GM12878 (cell line): Measurements from ENCODE around the gene MOXD1. TPM values are rescaled to one million over a fixed set of nuclear protein-coding genes. Genes with fewer than 3 reads are reported as not detected.

ENCODE experiments used
- CHD4 ChIP-seq: fragments of 200-600 bp; sonication (generic); IDR thresholded peaks from 2 replicates; pipeline ENCODE4 v1.6.1; 2016; ENCODE audit warnings: mild to moderate bottlenecking
- HDAC6 ChIP-seq: fragments of 200-600 bp; sonication (generic); IDR thresholded peaks from one replicate; pipeline ENCODE4 v1.8.0; 2017; ENCODE audit warnings: antibody characterized with exemption; ENCODE audit not compliant: unreplicated experiment
- KAT2A ChIP-seq: conservative IDR thresholded peaks from 2 replicates; pipeline ENCODE4 v1.6.1; 2011; ENCODE audit warnings: low read depth, low read length; ENCODE audit not compliant: control insufficient read depth
- PAX8 ChIP-seq: fragments of 450-650 bp; IDR thresholded peaks from 2 replicates; pipeline ENCODE4 v1.6.1; 2017; ENCODE audit warnings: mild to moderate bottlenecking, moderate library complexity
- POLR2AphosphoS2 ChIP-seq: IDR thresholded peaks from 2 replicates; pipeline ENCODE4 v1.6.1; 2011; ENCODE audit warnings: low read depth, mild to moderate bottlenecking, low read length, improper control_type of control experiment, moderate library complexity
- RELA ChIP-seq: fragments of 450-650 bp; IDR thresholded peaks from 2 replicates; pipeline ENCODE4 v1.8.0; 2014; ENCODE audit warnings: borderline replicate concordance; ENCODE audit not compliant: partially characterized antibody
- SMC3 ChIP-seq: IDR thresholded peaks from 2 replicates; pipeline ENCODE4 v1.6.1; 2011; ENCODE audit warnings: low read length, improper control_type of control experiment, borderline replicate concordance
- STAT1 ChIP-seq: fragments of 450-650 bp; conservative IDR thresholded peaks from 2 replicates; pipeline ENCODE4 v1.6.1; 2014; ENCODE audit warnings: antibody characterized with exemption, mild to moderate bottlenecking
- SUPT20H ChIP-seq: IDR thresholded peaks from 2 replicates; pipeline ENCODE4 v1.6.1; 2011; ENCODE audit warnings: low read depth, mild to moderate bottlenecking, low read length, moderate library complexity, borderline replicate concordance; ENCODE audit not compliant: control insufficient read depth
- TCF12 ChIP-seq: IDR thresholded peaks from 2 replicates; pipeline ENCODE4 v1.6.1; 2011; ENCODE audit warnings: low read depth, mild to moderate bottlenecking, low read length
- polyA plus RNA-seq, 11 experiments: library from polyadenylated mRNA; depleted of rRNA in 4 of 11; unstranded in 6 of 11; stranded (reverse) in 5 of 11; fragments of >200 nt; fragmentation: Nextera tagmentation in 4 of 11; fragmentation: Illumina TruSeq in 1 of 11; extraction: Ambion mirVana in 4 of 11; extraction: Trizol in 1 of 11; gene quantifications; 1 replicate in 1 of 11; 2 replicates in 10 of 11; pipeline versions ENCODE4 v1.2.1 to v1.2.3, GENCODE V29; 2011 to 2016; ENCODE audit warnings: inconsistent platforms in 2 of 11, missing spikeins in 2 of 11, low read depth in 1 of 11
- total RNA-seq, 4 experiments: library from RNA; depleted of rRNA in 3 of 4; stranded (reverse); fragments of >200 nt in 3 of 4; fragmentation: Illumina TruSeq in 1 of 4; extraction: Trizol in 1 of 4; gene quantifications; 2 replicates each; pipeline versions ENCODE4 v1.2.1 to v1.2.3, GENCODE V29; 2013 to 2021
- TF ChIP-seq, protein P1 (sequence below): fragments of 150-350 bp; IDR thresholded peaks from 2 replicates; pipeline ENCODE4 v1.6.1; 2014; ENCODE audit warnings: mild to moderate bottlenecking, low read depth, low read length
- TF ChIP-seq, protein P2 (sequence below), 3 experiments: IDR thresholded peaks in 2 of 3; conservative IDR thresholded peaks in 1 of 3; 2 replicates each; pipeline ENCODE4 v1.5.1; 2011; ENCODE audit warnings: low read depth in 3 of 3, low read length in 3 of 3, mild to moderate bottlenecking in 3 of 3, control low read depth in 2 of 3, moderate library complexity in 2 of 3, inconsistent platforms in 1 of 3, mixed read lengths in 1 of 3; ENCODE audit not compliant: control insufficient read depth in 2 of 3, insufficient read depth in 1 of 3; ENCODE audit errors: extremely low read depth in 1 of 3
- TF ChIP-seq, protein P3 (sequence below): IDR thresholded peaks from 2 replicates; pipeline ENCODE4 v1.6.1; 2011; ENCODE audit warnings: mild to moderate bottlenecking, low read depth, low read length, moderate library complexity; ENCODE audit not compliant: insufficient replicate concordance
- TF ChIP-seq, protein P4 (sequence below): fragments of 450-650 bp; IDR thresholded peaks from 2 replicates; pipeline ENCODE4 v1.6.1; 2016; ENCODE audit warnings: mild to moderate bottlenecking
- TF ChIP-seq, protein P5 (sequence below): fragments of 450-650 bp; IDR thresholded peaks from 2 replicates; pipeline ENCODE4 v1.6.1; 2017; ENCODE audit warnings: mild to moderate bottlenecking, moderate library complexity
- TF ChIP-seq, protein P6 (sequence below): fragments of 450-650 bp; conservative IDR thresholded peaks from 2 replicates; pipeline ENCODE4 v1.6.1; 2017; ENCODE audit warnings: mild to moderate bottlenecking, moderate library complexity

MOXD1 gene
- total and polyA plus RNA-seq, 10 of the 15 experiments (the other 5 are each of a cell fraction or from before 2014, with no cell fraction given), result 0.03 to 2.1 (median 0.64) TPM

DNA sequence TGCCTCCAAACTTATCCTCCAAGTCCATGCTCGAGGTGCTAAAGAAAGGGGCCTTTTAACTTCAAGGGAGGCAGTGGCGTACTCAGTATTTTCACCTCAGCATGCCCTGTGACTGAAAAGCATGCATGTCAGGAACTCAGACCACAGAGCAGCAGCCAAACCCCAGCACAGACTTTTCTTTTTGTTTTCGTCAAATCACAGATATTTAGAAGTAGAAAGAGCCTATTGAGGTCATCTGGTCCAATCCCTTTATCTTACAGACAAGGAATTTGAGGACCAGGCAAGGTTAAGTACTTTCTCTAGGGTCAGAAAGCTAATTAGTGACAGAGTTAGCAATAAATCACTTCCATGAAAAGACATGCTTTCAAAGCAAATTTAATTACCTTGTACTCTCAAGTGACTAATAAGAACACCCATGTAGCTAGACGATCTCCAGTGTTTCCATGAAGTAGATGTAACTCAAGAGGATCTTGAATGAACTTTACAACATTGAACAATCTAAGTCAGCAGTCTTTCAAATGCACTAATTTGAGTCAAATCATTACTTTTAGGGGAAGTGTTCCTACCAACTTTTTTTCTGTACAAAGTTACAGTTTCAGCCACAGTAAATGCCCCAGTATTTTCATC lies 35.9 kb downstream of the MOXD1 start (continued):
- TF ChIP-seq, protein P1, sequence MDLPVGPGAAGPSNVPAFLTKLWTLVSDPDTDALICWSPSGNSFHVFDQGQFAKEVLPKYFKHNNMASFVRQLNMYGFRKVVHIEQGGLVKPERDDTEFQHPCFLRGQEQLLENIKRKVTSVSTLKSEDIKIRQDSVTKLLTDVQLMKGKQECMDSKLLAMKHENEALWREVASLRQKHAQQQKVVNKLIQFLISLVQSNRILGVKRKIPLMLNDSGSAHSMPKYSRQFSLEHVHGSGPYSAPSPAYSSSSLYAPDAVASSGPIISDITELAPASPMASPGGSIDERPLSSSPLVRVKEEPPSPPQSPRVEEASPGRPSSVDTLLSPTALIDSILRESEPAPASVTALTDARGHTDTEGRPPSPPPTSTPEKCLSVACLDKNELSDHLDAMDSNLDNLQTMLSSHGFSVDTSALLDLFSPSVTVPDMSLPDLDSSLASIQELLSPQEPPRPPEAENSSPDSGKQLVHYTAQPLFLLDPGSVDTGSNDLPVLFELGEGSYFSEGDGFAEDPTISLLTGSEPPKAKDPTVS, result no peak
- TF ChIP-seq, protein P2, sequence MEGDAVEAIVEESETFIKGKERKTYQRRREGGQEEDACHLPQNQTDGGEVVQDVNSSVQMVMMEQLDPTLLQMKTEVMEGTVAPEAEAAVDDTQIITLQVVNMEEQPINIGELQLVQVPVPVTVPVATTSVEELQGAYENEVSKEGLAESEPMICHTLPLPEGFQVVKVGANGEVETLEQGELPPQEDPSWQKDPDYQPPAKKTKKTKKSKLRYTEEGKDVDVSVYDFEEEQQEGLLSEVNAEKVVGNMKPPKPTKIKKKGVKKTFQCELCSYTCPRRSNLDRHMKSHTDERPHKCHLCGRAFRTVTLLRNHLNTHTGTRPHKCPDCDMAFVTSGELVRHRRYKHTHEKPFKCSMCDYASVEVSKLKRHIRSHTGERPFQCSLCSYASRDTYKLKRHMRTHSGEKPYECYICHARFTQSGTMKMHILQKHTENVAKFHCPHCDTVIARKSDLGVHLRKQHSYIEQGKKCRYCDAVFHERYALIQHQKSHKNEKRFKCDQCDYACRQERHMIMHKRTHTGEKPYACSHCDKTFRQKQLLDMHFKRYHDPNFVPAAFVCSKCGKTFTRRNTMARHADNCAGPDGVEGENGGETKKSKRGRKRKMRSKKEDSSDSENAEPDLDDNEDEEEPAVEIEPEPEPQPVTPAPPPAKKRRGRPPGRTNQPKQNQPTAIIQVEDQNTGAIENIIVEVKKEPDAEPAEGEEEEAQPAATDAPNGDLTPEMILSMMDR (IDR thresholded peaks at IDR 0.05 in 2 of 3, conservative IDR thresholded peaks at IDR 0.05 in 1 of 3; ENCODE audit: control insufficient read depth in 2 of 3, extremely low read depth in 1 of 3, insufficient read depth in 1 of 3, low read depth in 3 of 3, low read length in 3 of 3), result no peak
- TF ChIP-seq POLR2AphosphoS2 (no peak), KAT2A (no peak), CHD4 (no peak), TCF12 (0 out of 2 replicates have a peak, but pooled peaks have one; percentile 34), SMC3 (no peak), STAT1 (no peak), HDAC6 (no peak), SUPT20H (no peak), RELA (no peak), PAX8 (no peak)
- TF ChIP-seq, protein P3, sequence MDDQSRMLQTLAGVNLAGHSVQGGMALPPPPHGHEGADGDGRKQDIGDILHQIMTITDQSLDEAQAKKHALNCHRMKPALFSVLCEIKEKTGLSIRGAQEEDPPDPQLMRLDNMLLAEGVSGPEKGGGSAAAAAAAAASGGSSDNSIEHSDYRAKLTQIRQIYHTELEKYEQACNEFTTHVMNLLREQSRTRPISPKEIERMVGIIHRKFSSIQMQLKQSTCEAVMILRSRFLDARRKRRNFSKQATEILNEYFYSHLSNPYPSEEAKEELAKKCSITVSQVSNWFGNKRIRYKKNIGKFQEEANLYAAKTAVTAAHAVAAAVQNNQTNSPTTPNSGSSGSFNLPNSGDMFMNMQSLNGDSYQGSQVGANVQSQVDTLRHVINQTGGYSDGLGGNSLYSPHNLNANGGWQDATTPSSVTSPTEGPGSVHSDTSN, result peak; percentile 20
- TF ChIP-seq, protein P4, sequence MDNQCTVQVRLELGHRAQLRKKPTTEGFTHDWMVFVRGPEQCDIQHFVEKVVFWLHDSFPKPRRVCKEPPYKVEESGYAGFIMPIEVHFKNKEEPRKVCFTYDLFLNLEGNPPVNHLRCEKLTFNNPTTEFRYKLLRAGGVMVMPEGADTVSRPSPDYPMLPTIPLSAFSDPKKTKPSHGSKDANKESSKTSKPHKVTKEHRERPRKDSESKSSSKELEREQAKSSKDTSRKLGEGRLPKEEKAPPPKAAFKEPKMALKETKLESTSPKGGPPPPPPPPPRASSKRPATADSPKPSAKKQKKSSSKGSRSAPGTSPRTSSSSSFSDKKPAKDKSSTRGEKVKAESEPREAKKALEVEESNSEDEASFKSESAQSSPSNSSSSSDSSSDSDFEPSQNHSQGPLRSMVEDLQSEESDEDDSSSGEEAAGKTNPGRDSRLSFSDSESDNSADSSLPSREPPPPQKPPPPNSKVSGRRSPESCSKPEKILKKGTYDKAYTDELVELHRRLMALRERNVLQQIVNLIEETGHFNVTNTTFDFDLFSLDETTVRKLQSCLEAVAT, result 0 out of 2 replicates have a peak, but pooled peaks have one; percentile 44
- TF ChIP-seq, protein P5, sequence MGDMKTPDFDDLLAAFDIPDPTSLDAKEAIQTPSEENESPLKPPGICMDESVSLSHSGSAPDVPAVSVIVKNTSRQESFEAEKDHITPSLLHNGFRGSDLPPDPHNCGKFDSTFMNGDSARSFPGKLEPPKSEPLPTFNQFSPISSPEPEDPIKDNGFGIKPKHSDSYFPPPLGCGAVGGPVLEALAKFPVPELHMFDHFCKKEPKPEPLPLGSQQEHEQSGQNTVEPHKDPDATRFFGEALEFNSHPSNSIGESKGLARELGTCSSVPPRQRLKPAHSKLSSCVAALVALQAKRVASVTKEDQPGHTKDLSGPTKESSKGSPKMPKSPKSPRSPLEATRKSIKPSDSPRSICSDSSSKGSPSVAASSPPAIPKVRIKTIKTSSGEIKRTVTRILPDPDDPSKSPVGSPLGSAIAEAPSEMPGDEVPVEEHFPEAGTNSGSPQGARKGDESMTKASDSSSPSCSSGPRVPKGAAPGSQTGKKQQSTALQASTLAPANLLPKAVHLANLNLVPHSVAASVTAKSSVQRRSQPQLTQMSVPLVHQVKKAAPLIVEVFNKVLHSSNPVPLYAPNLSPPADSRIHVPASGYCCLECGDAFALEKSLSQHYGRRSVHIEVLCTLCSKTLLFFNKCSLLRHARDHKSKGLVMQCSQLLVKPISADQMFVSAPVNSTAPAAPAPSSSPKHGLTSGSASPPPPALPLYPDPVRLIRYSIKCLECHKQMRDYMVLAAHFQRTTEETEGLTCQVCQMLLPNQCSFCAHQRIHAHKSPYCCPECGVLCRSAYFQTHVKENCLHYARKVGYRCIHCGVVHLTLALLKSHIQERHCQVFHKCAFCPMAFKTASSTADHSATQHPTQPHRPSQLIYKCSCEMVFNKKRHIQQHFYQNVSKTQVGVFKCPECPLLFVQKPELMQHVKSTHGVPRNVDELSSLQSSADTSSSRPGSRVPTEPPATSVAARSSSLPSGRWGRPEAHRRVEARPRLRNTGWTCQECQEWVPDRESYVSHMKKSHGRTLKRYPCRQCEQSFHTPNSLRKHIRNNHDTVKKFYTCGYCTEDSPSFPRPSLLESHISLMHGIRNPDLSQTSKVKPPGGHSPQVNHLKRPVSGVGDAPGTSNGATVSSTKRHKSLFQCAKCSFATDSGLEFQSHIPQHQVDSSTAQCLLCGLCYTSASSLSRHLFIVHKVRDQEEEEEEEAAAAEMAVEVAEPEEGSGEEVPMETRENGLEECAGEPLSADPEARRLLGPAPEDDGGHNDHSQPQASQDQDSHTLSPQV, result no peak
- TF ChIP-seq, protein P6, sequence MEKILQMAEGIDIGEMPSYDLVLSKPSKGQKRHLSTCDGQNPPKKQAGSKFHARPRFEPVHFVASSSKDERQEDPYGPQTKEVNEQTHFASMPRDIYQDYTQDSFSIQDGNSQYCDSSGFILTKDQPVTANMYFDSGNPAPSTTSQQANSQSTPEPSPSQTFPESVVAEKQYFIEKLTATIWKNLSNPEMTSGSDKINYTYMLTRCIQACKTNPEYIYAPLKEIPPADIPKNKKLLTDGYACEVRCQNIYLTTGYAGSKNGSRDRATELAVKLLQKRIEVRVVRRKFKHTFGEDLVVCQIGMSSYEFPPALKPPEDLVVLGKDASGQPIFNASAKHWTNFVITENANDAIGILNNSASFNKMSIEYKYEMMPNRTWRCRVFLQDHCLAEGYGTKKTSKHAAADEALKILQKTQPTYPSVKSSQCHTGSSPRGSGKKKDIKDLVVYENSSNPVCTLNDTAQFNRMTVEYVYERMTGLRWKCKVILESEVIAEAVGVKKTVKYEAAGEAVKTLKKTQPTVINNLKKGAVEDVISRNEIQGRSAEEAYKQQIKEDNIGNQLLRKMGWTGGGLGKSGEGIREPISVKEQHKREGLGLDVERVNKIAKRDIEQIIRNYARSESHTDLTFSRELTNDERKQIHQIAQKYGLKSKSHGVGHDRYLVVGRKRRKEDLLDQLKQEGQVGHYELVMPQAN, result no peak
